Activated CD4-positive, alpha-beta T cell treated with anti-CD3 and anti-CD28 coated beads for 1 hour (primary cell): ENCODE results near the gene AP3M1.

Experiments used
- DNase-seq: peaks from one replicate; pipeline ENCODE4 v3.0.0-alpha.2; 2020

The AP3M1 gene

GRCh38 chr10:74110120-74110519 lies 40.5 kb downstream of the AP3M1 start:
- no peak for DNase-seq

GRCh38 chr10:74109452-74109851 lies 41.2 kb downstream of the AP3M1 start:
- DNase-seq = no peak

GRCh38 chr10:74107391-74107790 lies 43.2 kb downstream of the AP3M1 start:
- DNase-seq = no peak

GRCh38 chr10:74104996-74105395 lies 45.6 kb downstream of the AP3M1 start:
- no peak for DNase-seq

- DNase-seq = no peak
Measured at GRCh38 chr10:74104480-74104879, 46.1 kb downstream of the AP3M1 start.

GRCh38 chr10:74103560-74104258 lies 46.9 kb downstream of the AP3M1 start:
- no peak for DNase-seq

- DNase-seq = no peak
Measured at GRCh38 chr10:74099836-74100235, 50.8 kb downstream of the AP3M1 start.

- DNase-seq = no peak
Measured at GRCh38 chr10:74099420-74099819, 51.2 kb downstream of the AP3M1 start.

GRCh38 chr10:74097776-74098175 lies 52.9 kb downstream of the AP3M1 start:
- DNase-seq = no peak

GRCh38 chr10:74096777-74097176 lies 53.9 kb downstream of the AP3M1 start:
- no peak for DNase-seq

GRCh38 chr10:74094231-74094630 lies 56.4 kb downstream of the AP3M1 start:
- no peak for DNase-seq

GRCh38 chr10:74093530-74094164 lies 57.0 kb downstream of the AP3M1 start:
- no peak for DNase-seq

GRCh38 chr10:74092372-74092771 lies 58.3 kb downstream of the AP3M1 start:
- DNase-seq = no peak

GRCh38 chr10:74088722-74089121 lies 61.9 kb downstream of the AP3M1 start:
- no peak for DNase-seq

GRCh38 chr10:74086317-74086716 lies 64.3 kb downstream of the AP3M1 start:
- no peak for DNase-seq

- DNase-seq = no peak
Measured at GRCh38 chr10:74084955-74085354, 65.7 kb downstream of the AP3M1 start.

GRCh38 chr10:74083304-74083703 lies 67.3 kb downstream of the AP3M1 start:
- no peak for DNase-seq

- no peak for DNase-seq
Measured at GRCh38 chr10:74081941-74082718, 68.5 kb downstream of the AP3M1 start.

- DNase-seq = no peak
Measured at GRCh38 chr10:74081192-74081803, 69.3 kb downstream of the AP3M1 start.

GRCh38 chr10:74079936-74080590 lies 70.6 kb downstream of the AP3M1 start:
- no peak for DNase-seq

GRCh38 chr10:74079028-74079935 lies 71.3 kb downstream of the AP3M1 start:
- no peak for DNase-seq

GRCh38 chr10:74078037-74078436 lies 72.6 kb downstream of the AP3M1 start:
- no peak for DNase-seq
